Measurements from ENCODE around the gene GPATCH2.
"Not testable (repeated sequence)": the region's sequence is repeated elsewhere in the genome, so short reads cannot be mapped to it uniquely, and the experiment has no call there.

GPATCH2 gene

DNA sequence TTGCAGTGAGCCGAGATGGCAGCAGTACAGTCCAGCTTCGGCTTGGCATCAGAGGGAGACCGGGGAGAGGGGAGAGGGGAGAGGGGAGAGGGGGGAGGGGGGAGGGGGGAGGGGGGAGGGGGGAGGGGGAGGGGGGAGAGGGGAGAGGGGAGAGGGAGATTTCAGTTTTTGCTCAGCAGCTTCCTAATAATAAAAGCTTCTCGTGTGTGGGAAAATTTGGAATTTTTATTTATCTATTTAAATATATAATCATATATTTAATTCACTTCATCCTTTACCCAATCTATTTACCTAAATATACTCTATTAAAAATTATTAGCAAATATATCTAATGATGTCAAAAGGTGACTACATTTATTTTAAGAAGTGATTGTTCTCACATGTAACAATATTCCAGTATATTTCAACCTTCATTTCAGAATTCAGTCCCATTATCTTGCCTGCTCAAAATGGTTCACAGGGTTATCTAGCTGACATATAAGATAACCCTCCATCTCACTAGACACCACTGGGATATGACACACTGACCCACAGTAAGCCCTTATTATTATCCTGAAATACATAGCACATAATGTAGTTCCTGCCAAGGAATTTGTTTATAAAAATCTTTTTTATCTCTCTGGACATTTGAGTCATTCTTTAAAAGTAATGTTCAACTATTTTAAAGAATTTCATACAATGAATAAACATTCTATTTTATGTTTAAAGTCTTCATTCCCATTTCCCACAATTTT is 105.9 kb downstream of the GPATCH2 start:
- no peak for DNase-seq

DNA sequence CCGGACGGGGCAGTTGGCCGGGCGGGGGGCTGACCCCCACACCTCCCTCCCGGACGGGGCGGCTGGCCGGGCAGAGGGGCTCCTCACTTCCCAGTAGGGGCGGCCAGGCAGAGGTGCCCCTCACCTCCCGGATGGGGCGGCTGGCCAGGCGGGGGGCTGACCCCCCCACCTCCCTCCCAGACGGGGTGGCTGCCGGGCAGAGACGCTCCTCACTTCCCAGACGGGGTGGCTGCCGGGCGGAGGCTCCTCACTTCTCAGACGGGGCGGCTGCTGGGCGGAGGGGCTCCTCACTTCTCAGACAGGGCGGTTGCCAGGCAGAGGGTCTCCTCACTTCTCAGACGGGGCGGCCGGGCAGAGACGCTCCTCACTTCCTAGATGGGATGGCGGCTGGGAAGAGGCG is 107.0 kb downstream of the GPATCH2 start:
- DNase-seq = not testable (repeated sequence)

DNA sequence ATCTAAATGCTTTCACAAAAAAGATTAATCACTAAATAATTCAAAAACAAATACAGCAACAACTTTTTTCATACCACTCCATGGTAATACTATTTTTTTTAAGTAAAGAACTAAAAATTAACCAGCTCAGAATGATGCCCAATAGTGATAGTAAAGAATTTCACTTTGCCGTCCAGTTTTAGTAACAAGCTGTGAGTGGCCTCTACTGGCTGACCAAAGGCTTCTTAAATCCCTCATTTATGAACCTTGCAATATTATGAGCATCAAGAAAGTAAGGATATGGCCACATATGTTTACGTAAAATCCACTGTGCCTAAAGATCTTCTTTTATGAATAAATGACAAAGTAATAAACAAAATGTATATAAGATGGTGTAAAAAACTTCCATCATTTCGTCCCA is 108.6 kb downstream of the GPATCH2 start:
- DNase-seq = no peak

DNA sequence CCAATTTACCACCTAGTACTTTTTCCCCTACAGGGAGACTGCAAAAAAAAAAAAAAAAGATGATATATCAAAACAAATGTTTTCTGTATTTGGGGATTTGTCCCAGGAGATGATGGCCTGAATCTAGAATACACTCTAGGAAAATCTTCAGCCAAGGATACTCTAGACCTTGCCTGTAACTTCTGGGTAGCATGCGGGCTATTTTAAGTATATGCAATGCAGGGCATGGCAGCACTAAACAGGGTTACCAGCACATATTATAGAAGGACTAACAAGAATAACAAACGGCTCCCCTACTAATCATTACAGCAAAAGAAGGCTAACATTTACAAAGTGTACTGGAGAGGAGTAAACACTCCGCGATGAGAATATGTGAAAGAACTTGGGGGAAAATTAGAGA is 109.6 kb downstream of the GPATCH2 start:
- DNase-seq = no peak

DNA sequence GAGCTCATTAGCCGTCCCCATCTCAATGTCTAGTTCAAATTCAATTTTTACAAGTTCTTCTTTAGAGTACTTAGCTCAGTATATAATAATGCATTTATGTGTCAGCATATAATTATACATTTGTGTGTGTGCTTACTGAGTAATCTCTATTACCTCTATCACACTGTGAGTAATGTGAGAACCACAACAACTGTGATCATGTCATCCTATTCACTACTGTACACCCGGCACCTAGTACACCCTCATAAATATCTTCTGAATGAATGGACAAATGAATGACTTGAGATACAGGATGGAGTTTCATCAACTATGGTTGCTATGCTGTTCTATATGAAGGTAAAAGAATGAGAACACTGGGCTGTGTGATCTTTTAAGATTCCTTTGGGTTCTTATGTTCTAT is 124.0 kb downstream of the GPATCH2 start:
- DNase-seq = no peak

DNA sequence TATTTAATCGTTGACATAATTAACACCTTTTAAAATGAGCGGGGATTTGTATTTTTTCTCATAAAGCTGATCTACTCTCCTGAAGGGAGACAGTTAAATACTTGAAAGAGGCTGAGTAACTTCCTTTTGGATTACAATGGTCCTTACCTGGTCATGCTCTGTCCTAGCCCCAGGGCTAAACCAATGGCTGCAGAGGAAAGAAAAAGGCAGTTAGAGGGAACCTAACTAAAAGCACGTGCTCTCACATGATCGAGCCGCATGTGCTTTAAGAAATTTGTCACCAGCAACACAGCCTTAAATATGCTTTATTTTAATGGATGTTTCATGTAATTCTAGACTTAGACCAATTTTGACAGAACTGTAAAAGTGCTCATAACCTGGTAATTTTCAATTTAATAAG is 132.7 kb downstream of the GPATCH2 start:
- no peak for DNase-seq

DNA sequence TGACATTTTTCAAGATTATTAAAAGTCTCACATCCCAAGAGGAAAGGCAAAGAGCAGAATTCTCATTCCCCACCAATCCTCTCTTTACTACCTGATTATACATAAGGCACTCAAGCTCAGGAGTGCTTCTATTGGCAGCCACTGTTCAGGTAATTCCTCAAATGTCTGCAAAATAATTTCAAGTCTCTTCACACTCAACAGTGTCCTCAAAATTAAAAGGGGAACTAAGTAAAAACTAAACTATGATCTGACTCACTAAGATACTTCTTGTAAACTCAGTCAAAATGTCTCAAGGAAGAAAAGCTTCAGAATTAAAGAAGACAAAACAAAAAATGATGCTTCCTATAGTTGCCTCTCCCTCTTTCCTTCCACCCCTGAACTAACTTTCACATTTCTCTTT is 135.6 kb downstream of the GPATCH2 start:
- DNase-seq = no peak

DNA sequence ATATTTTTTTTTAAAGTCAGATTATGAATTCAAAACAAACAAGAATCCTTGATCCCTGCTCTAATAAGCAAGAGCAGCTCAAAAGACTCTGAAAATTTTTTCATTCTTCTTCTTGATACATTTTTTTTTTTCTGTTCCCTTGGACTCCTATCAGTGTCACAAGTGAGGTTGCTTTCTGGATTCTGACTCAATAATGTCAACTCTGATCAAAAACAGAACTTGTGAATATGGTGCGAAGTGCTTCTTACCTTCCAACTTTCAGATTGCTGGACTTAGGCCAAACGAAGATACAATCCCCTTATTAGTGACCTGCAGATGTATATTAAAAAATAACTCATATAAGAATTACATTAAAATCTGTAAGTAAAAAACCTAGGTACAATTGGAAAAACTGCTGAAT is 136.1 kb downstream of the GPATCH2 start:
- no peak for DNase-seq

DNA sequence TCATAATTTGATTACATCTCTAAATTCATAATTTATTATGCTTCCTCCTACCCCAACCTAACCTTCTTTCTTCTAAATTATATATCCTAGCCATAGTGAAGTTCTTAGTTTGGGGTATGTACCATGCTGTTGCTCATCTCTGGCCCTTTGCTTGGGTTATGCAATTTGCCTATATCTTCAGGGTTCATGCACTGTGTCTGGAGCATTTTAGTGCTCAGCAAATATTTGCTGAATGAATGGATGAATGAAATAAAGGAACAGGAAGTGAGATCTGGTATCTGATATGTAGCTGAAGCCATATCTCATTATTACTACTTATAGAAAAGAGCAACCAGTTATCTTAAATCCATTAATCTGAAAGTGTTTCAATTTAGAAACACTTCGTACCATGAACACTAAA is 137.6 kb downstream of the GPATCH2 start:
- no peak for DNase-seq

DNA sequence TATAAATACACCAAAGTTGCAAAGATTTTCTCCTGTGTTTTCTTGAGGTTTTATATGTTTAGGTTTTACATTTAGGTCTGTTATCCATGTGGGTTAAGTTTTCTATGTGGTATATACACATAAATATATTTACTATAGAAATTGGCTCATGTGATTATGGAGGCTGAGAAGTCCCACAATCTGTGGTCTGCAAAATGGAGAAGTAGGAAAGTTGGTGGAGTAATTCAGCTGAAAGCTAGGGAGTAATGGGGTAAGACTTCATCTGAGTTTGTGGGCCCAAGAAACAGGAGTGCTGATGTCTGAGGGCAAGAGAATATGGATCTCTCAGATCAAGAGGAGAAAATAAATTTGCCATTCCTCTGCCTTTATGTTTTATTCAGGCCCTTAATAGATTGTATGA is 146.0 kb downstream of the GPATCH2 start:
- no peak for DNase-seq

DNA sequence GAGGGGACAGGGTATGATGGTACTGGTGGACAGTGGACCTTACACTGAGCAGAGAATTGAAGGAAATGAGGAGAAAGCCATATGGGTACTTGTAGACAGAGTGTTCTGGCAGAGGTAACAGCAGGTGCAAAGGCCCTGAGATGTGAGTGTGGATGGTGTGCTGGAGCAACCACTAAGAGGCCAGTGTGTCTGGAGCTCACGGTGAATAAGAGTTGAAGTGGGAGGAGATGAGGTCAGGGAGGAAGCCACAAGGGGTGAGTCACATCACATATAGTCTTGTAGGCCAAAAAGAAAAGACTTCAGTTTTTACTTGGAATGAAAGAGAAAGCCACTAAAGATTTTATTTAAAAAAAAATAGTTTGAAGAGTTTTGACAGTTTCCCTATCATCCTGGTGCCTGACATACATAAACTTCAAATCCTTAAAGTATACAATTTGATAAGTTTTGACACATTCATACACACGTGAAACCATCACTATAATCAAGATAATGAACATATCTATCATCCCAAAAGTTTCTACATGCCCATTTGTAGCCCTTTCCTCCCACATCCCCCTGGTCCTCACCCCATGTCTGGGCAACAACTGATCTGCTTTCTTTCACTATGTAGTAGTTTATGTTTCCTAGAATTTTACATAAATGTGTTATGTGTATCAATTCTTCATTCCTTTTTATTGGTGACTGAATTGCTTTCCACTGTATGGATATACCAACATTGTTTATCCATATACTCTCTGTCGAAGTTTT is 148.4 kb downstream of the GPATCH2 start:
- DNase-seq = no peak

DNA sequence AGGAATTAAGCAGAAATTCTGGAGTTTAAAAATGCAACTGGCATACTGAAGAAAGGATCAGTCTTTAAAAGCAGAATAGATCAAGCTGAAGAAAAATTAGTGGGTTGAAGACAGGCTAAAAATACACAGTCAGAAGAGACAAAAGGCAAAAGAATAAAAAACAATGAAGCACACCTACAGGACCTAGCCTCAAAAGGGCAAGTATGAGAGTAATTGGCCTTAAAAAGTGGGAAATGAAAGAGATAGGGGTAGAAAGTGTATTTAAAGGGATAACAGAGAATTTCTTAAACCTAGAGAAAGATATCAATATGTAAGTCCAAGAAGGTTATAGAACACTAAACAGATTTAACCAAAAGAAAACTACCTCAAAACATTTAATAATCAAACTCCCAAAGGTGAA is 152.4 kb downstream of the GPATCH2 start:
- no peak for DNase-seq

DNA sequence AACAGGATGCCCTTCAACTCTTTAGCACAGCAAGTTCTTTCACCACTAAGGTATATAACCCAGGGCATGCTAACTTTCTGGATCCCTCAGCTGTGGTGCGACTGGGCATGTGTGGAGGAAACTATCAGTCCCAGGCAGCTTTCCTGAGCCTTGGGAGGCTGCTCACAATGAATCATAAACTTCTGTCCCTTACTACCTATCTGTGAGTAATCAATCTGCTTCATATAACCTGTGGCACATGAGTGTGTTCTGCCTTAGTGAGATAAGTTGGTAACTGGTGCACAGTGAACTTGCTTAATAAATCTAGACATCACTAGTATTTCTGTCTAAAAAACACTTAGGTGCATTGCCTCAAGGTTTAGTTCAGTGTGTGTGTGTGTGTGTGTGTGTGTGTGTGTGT is 158.0 kb downstream of the GPATCH2 start:
- DNase-seq = no peak

DNA sequence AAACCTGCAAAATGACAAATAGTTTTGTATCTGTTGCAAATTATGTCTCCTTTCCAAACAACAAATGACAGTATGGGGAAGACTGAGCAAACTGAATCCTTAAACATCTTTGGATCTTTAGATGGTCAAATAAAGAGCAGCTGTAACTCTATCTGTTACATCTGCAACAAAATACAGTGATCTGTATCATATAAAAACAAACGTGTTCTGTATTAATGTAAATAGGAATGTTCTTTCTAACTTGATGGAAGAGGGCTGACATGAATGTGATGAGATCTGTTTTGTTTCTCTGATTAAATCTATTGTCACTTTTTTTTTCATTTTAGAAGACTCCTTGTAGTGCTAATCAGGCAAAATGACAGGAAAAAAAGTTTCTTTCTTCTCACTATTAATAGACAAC is 159.5 kb downstream of the GPATCH2 start:
- DNase-seq = no peak

DNA sequence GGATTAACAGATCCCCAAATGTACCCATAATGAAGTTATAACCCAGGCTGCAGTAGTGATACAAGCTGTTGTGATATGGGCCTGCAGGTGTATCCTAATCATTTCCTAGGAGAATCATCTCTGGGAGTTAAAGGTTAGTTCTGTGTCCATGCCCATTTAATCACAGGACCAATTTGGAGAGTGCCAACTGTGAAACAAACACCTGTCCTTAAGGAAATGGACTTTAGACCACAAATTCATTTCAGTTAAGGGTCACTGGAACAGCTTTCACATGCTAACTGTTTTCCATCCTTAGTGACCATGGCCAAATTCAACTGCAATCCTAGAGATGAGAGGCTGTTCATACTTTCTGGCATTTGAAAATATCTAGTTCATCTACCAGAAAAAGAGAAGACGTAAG is 160.9 kb downstream of the GPATCH2 start:
- DNase-seq = no peak

DNA sequence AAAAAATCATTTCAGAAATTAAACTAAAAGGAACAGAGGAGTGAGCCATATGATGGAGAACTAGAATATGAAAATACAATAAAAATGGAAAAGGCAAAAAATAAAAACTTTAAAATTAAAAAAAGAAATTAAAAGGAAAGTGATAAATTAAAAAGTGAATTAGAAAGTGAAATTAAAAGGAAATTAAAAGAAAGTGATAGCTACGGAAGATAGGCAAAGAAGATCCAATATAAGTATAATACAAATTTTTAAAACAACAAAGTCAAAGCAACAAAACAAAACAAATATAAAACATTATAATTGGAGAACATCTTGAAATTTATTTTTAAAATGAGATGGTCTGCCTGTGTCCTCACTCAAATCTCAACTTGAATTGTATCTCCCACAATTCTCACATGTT is 165.8 kb downstream of the GPATCH2 start:
- DNase-seq = no peak

DNA sequence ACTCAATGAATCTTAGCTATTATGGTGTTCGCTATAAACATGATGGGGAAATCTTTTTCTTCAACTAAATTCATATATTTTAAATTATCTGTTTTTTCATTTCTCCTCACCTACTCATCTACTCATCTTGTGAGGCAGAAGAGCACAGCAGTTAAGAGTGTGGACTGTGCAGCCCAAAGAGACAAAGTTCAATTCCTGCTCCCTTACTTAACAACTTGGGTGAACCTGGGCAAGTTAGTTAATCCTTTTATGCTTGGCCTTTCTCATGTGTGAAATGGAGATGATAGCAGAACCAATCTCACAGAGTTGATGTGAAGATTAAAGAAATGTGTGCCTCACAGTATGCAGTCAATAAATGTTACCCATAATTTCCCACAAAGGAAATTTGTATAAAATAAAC is 168.2 kb downstream of the GPATCH2 start:
- no peak for DNase-seq

DNA sequence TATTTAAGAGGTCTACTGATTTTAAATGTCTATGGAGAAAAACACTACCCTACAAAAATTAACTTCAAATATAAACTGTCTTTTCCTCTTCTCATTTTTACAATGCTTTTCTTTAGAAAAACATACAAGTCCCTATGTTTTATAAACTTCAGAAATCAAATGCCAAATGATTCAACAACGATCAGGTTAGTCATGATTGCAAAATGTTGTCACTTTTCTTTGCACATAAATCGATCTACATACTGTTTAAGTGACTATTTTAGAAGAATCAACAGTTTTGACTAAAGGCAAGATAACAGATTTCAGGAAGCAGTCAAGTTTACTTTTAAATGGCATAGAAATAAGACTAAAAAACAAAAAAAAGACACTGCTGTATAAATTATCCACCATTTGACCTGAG is 168.7 kb downstream of the GPATCH2 start:
- no peak for DNase-seq

DNA sequence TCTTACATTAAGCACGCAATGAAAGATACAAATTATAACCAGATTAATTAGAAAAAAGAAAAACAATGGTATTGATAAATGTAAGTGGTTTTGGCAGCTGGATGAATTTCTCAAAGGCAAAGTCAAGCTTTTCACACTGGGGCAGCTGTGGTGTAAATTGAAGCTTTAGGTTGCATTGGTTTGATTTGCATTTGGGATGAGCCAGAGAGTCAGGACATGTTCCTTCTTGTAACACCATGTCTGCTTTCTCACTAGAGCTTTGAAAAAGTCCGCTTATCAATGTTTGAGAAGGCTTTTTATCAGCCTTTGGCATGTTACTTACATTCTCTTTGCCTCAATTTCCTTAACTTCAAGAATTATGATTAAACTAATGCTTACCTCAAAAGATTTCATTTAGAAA is 173.9 kb downstream of the GPATCH2 start:
- no peak for DNase-seq

DNA sequence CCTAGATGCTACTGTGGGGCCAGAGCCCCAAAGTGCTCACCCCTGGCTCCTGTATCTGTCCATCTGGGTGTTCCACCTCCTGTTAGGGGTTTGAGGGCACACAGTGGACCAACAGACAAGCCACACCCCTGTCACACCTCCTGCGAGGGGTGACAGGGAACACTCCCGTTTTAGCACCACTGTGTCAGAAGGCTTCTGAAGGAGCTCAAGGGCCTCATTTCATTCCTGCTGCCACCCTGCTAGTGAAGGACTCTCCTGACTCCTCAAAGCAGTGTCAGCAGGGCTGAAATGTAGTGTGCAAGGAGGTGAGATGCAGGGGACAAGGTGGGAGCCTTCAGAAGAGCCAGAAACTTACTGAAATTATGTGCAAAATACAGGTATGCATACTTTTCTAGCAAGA is 174.6 kb downstream of the GPATCH2 start:
- DNase-seq = no peak

DNA sequence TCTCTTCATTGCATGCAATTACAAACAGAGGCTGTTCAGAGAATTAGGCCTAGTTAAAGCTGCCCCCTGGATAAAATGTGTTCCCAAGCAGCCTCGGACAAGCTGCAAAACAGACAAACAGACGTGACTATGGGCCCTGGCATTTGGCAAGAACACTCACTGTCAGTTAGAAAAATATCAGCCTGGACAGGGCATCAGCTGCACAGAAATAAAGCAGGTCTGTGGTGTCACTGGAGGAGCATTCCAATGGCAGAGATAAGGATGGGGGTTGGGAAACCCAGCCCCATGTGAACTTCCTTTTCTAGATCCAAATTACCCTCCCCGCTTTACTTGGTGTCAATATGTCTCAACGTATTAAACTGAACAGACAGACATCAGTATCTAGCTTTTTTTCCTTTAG is 177.1 kb downstream of the GPATCH2 start:
- DNase-seq = no peak

DNA sequence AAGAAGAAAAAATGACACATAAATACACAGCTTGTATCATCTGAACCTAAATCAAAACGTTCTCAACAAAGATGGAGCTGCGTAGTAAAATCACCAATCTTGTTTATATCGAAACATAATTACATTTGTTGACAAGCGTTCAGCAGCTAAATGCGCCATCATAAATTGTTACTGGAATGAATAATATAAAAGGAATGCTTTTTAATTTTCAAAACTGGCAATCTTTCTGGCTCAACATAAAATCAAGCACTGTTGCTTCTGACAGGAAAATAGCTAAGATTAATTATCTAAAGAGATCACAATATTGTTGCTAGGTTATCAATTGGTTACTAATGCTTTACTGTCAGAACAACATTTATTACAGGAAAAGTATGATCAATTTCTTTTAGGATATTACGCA is 181.5 kb downstream of the GPATCH2 start:
- DNase-seq = no peak

DNA sequence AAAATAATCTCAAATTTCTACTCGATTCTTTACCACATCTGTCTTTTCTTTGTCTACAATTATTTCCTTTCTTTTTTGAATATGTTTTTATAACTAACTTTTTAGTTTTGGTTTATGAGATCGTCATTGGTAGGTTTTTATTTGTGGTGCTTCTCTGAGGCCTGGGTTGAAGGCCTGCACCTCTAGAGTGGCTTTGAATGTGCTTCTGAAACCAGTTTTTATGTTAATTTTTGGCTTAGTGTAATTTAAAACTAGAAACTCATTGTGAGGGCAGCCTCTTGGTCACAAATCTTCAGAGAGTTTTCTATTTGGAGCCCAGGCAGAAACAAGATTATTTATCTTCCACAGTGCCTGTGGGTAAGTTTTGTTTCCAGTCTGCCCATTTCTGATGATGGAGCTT is 187.0 kb downstream of the GPATCH2 start:
- no peak for DNase-seq

DNA sequence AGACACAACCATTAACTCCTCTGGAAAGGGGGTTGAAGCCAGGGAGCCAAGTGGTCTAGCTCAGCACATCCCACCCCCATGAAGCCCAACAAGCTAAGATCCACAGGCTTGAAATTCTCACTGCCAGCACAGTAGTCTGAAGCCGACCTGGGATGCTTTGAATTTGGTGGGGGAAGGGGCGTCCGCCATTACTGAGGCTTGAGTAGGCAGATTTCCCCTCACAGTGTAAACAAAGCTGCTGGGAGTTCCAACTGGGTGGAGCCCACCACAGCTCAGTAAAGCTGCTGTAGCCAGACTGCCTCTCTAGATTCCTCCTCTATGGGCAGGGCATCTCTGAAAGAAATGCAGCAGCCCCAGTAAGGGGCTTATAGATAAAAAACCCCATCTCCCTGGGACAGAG is 193.5 kb downstream of the GPATCH2 start:
- no peak for DNase-seq

DNA sequence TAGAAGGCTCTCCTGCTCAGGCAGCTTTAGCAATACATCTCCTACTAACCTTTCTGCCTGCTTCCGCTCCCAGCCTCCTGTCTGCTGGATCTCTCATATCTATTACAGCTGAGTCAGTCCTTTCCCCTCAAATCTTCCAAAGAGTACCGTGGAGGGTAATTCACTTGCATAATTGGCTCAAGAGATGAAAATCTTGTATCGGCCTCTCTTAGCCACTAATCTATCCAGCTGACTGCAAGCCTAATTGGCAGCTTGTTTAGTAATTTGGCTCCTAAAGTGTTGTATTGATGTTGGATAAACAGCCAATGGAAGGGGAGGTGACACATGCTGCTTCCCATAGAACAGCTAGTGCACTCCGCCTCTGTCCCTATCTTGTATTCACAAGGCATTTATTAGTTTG is 195.7 kb downstream of the GPATCH2 start:
- no peak for DNase-seq

Measured in CD4-positive, alpha-beta T cell treated with Interferon gamma for 1 hour (primary cell).